Activated CD4-positive, alpha-beta T cell treated with anti-CD3 and anti-CD28 coated beads for 36 hours (primary cell): Measurements from ENCODE around the gene CYB561D2. TPM values are rescaled to one million over a fixed set of nuclear protein-coding genes. Genes with fewer than 3 reads are reported as not detected.

Experiments used
- ATAC-seq: fragments of 200-7000 bp; cut with Tn5 transposase; one replicate; pipeline ENCODE4 v1.10.0; 2021; ENCODE audit warnings: mild to moderate bottlenecking, moderate library complexity
- CTCF ChIA-PET: fragments of 350-600 bp; sonication (Branson Sonifier 250); formaldehyde crosslinking; loops from one replicate; lab custom pipeline; 2021; ENCODE audit warnings: antibody characterized with exemption; lab: Charles Lee
- POLR2A ChIA-PET: fragments of 350-600 bp; sonication (Branson Sonifier 250); formaldehyde crosslinking; loops from one replicate; lab custom pipeline; 2021; ENCODE audit warnings: antibody characterized with exemption, inconsistent platforms; lab: Charles Lee
- DNase-seq: peaks from one replicate; pipeline ENCODE4 v3.0.0-alpha.2; 2020
- H3K27ac Mint-ChIP-seq: one replicate; pipeline ENCODE4 v1.8.0; 2021; ENCODE audit warnings: mixed read lengths
- H3K27me3 Mint-ChIP-seq: one replicate; pipeline ENCODE4 v1.8.0; 2021; ENCODE audit warnings: mixed read lengths
- H3K36me3 Mint-ChIP-seq: one replicate; pipeline ENCODE4 v1.8.0; 2021; ENCODE audit warnings: low read depth, mixed read lengths
- H3K4me1 Mint-ChIP-seq: one replicate; pipeline ENCODE4 v1.8.0; 2021; ENCODE audit warnings: mixed read lengths
- H3K4me3 Mint-ChIP-seq: one replicate; pipeline ENCODE4 v1.8.0; 2021; ENCODE audit warnings: mild to moderate bottlenecking, moderate library complexity, mixed read lengths
- H3K9me3 Mint-ChIP-seq: one replicate; pipeline ENCODE4 v1.8.0; 2021; ENCODE audit warnings: low read depth, mixed read lengths
- intact Hi-C, 2 experiments: fragments of 100-400 bp; cut with DNase I in 1 of 2; cut with micrococcal nuclease in 1 of 2; formaldehyde crosslinking; loops; one replicate each; pipeline versions ENCODE4 v1.14.2 to v1.15.1; 2022 to 2024; cut with DNase I, micrococcal nuclease
- total RNA-seq, 2 experiments: library from RNA; stranded (reverse); gene quantifications; one replicate each; pipeline ENCODE4 v1.2.3, GENCODE V29; 2021

CYB561D2 gene
- total RNA-seq, 2 experiments from 2014 or later: 10.3 to 14.3 TPM

DNA sequence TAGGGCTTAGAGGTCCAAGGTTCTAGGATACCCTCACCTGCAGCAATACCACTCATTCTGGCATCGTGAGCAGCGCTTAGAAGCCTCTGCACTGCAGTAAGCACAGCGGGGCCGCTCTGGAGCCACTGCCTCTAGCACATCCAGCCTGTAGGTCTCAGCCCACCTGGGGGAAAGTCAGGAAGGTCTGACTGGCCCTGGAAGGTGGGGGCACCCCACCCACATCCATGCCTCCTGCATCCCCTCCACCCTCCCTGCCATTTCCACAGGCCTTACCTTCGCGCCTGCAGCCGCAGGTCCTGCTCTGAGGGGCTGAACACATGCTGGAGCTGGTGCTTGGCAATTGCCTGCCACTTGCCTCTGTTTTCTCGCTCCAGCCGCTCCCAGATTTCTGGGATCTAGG is 9.1 kb upstream of the CYB561D2 start:
- Mint-ChIP-seq H3K4me3 (peak overlapping the region; percentile 83), H3K27ac (no peak overlapping the region), H3K27me3 (no peaks in the 10 kb centered on the region), H3K9me3 (no peaks in the 10 kb centered on the region), H3K36me3 (peaks cover 22% of the 10 kb centered on the region), H3K4me1 (peaks cover 27% of the 10 kb centered on the region)
- POLR2A ChIA-PET: no interaction called here
- ATAC-seq: no peak
- DNase-seq: no peak
- intact Hi-C loops: no loop called here
- CTCF ChIA-PET: interaction anchor here (1.0 to 1.3 kb wide), 3 partner anchors 11 to 43 kb away, joined by 3 to 6 read pairs (median 4); partner anchors contain the start of genes HYAL3 and NAA80

- Mint-ChIP-seq H3K4me1 (peaks cover 28% of the 10 kb centered on the region), H3K36me3 (peaks cover 20% of the 10 kb centered on the region), H3K9me3 (no peaks in the 10 kb centered on the region), H3K4me3 (peak overlapping the region; percentile 83), H3K27ac (no peak overlapping the region), H3K27me3 (no peaks in the 10 kb centered on the region)
- intact Hi-C loops: no loop called here
- DNase-seq: no peak
- ChIA-PET CTCF (interaction anchor here (0.7 to 1.3 kb wide), 5 partner anchors 9 to 130 kb away, joined by 3 to 6 read pairs (median 4); partner anchors contain the start of genes HYAL3 and NAA80), POLR2A (no interaction called here)
- ATAC-seq: no peak
Observed at GRCh38 chr3:50341996-50342650, 8.5 kb upstream of the CYB561D2 start.

DNA sequence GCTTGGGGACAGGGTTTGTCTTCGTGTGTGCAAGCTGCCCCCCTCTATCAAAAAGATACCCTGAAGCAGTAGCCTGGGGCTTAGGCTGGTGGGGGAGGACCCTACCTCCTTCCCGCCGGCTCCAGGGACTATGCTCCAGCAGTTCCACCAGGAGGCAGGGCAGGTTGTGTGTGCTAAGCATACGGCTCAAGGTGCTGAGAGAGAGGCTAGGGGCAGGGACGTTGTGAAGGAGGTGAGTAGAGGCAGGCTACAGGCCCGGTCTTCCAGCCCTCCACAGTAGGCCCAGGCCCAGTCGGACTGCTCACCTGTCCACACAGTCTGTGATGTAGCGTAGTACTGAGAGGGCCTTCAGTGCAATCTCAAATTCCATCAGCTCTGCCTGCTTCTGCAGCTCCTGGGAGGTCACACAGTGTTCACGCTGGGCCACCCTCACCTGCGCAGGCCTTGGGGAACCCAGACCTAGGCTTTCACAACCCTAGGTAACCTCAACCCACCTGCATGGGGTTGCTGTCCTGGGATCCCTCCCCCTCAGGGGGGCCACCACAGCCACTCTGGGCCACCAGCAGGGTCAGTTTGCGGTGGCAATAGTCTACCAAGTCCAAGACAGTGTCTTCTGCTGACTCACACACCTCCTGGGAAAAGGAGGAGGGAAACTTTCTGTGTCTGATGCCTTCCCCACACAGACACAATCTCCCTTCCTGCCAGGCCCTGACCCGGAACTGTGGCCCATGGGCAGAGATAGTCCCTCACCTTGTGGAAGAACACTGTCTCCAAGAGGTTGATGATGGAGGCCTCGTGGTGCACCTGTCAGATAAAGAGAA is 7.6 kb upstream of the CYB561D2 start:
- no peak for DNase-seq
- peaks cover 35% of the 10 kb centered on the region for H3K4me1 Mint-ChIP-seq
- intact Hi-C loops: no loop called here
- no peaks in the 10 kb centered on the region for H3K9me3 Mint-ChIP-seq
- H3K4me3 Mint-ChIP-seq: no peak overlapping the region
- ChIA-PET CTCF (interaction anchor here (0.9 to 1.1 kb wide), 2 partner anchors 8 to 19 kb away, joined by 3 to 6 read pairs; no protein-coding TSS in a partner anchor), POLR2A (interaction anchor here (0.5 kb wide), 1 partner anchor 1258 kb away, joined by 3 read pairs; no protein-coding TSS in a partner anchor)
- H3K27ac Mint-ChIP-seq: no peak overlapping the region
- H3K27me3 Mint-ChIP-seq: no peaks in the 10 kb centered on the region
- H3K36me3 Mint-ChIP-seq: peaks cover 19% of the 10 kb centered on the region
- ATAC-seq: no peak

DNA sequence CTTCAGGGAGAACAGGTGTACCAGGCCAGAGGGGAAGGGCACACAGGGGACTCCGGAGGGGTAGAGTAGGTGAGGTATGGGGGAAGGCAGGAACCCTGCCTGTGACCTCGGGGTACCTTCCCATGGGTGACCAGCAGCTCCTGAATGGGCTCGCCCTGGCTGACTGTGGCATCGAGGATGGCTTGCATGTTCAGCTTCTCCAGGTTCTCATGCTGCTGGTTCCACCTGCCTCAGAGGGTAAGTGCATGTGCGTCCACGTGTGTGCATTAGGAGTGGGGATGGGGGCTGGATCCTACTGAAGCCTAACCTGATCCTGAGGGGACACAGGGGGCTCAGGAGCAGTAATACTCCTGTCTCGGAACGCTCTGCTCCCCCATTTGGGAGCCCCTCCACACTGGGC is 5.7 kb upstream of the CYB561D2 start:
- DNase-seq (no peak), ATAC-seq (no peak)
- Mint-ChIP-seq H3K27me3 (no peaks in the 10 kb centered on the region), H3K36me3 (peaks cover 12% of the 10 kb centered on the region), H3K4me1 (peaks cover 40% of the 10 kb centered on the region), H3K9me3 (no peaks in the 10 kb centered on the region), H3K27ac (no peak overlapping the region), H3K4me3 (no peak overlapping the region)
- ChIA-PET POLR2A (interaction anchor here (0.9 kb wide), 1 partner anchor 8 kb away, joined by 3 read pairs; no protein-coding TSS in a partner anchor), CTCF (interaction anchor here (0.6 to 1.6 kb wide), 5 partner anchors 9 to 1638 kb away, joined by 3 to 4 read pairs (median 4); no protein-coding TSS in a partner anchor)
- intact Hi-C loops: no loop called here

- Mint-ChIP-seq H3K4me3 (peak within 1 kb of the TSS; percentile 38), H3K36me3 (peaks cover 15% of the 10 kb centered on the region), H3K4me1 (peaks cover 45% of the 10 kb centered on the region), H3K9me3 (no peaks in the 10 kb centered on the region), H3K27ac (peak within 1 kb of the TSS; percentile 53), H3K27me3 (no peaks in the 10 kb centered on the region)
- ChIA-PET POLR2A (interaction anchor here (0.9 kb wide), 1 partner anchor 9 kb away, joined by 3 read pairs; no protein-coding TSS in a partner anchor), CTCF (interaction anchor here (0.6 to 1.6 kb wide), 3 partner anchors 19 to 1638 kb away, joined by 3 to 4 read pairs (median 3); no protein-coding TSS in a partner anchor)
- ATAC-seq: peak; percentile 34
- intact Hi-C loops: loop anchor here in 1 of 2 experiments (2.0 kb wide), 1 partner anchor 197 kb away; no protein-coding TSS in a partner anchor
- DNase-seq: peak; percentile 88
Observed at GRCh38 chr3:50345586-50346234, 5.0 kb upstream of the CYB561D2 start, which contains the start of gene ZMYND10. TSS of gene ZMYND10 (minus strand) at chr3:50345732. CDS start at chr3:50345579, 153 bp downstream.

- H3K27ac Mint-ChIP-seq: peak overlapping the region; percentile 66
- intact Hi-C loops: loop anchor here (1.0 to 2.0 kb wide), 2 partner anchors 195 to 196 kb away; no protein-coding TSS in a partner anchor
- POLR2A ChIA-PET: interaction anchor here (0.6 to 1.3 kb wide), 5 partner anchors 10 to 114 kb away, joined by 3 to 4 read pairs (median 3); no protein-coding TSS in a partner anchor
Observed at GRCh38 chr3:50347187-50347813, 3.4 kb upstream of the CYB561D2 start.

GRCh38 chr3:50350213-50350526 is 492 bp upstream of the CYB561D2 start:
- ChIA-PET POLR2A (interaction anchor here (0.6 to 2.7 kb wide), 10 partner anchors 9 to 395 kb away, joined by 3 to 20 read pairs (median 5); partner anchors contain the start of genes CISH, HYAL3, NAA80 and RASSF1), CTCF (interaction anchor here (0.5 to 1.9 kb wide), 13 partner anchors 10 to 268 kb away, joined by 3 to 17 read pairs (median 4); partner anchors contain the start of genes C3orf18, GNAI2, HYAL3 and NAA80)
- H3K4me1 Mint-ChIP-seq: peaks cover 51% of the 10 kb centered on the region
- H3K9me3 Mint-ChIP-seq: no peaks in the 10 kb centered on the region
- ATAC-seq (no peak), DNase-seq (no peak)
- peak overlapping the region; percentile 90 for H3K4me3 Mint-ChIP-seq
- peak overlapping the region; percentile 97 for H3K27ac Mint-ChIP-seq
- H3K36me3 Mint-ChIP-seq: peaks cover 30% of the 10 kb centered on the region
- no peaks in the 10 kb centered on the region for H3K27me3 Mint-ChIP-seq
- intact Hi-C loops: loop anchor here (1.0 to 10.0 kb wide), 12 partner anchors 13 to 1707 kb away; partner anchors contain the start of genes CISH (in 2 of the 2), HEMK1 (in 2 of the 2), IFRD2 (in 2 of the 2) and C3orf18 (in 1 of the 2)

More at GRCh38 chr3:50347187-50347813, 3.4 kb upstream of the CYB561D2 start:
- Mint-ChIP-seq H3K4me1 (peaks cover 48% of the 10 kb centered on the region), H3K4me3 (no peak overlapping the region), H3K27me3 (no peaks in the 10 kb centered on the region), H3K9me3 (no peaks in the 10 kb centered on the region), H3K36me3 (peaks cover 17% of the 10 kb centered on the region)
- CTCF ChIA-PET: interaction anchor here (0.6 to 2.5 kb wide), 12 partner anchors 10 to 1059 kb away, joined by 3 to 24 read pairs (median 4); partner anchors contain the start of gene TUSC2
- ATAC-seq (peak; percentile 9), DNase-seq (peak; percentile 85)

DNA sequence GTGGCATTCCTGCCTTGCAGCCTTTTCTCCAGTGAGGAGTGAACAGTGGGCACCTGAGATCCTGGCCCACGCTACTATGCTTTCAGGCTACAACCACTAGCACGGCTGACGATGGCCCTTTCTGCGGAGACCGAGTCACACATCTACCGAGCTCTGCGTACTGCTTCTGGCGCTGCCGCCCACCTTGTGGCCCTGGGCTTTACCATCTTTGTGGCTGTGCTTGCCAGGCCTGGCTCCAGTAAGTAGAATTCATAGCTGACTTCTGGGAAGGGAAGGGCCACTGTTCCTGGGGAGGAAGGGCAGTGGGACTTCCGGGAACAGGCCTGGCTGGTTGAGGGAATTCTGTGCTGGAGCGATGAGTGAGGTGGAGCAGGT is 648 bp downstream of the CYB561D2 start:
- peaks cover 55% of the 10 kb centered on the region for H3K4me1 Mint-ChIP-seq
- intact Hi-C loops: loop anchor here (1.0 to 10.0 kb wide), 10 partner anchors 8 to 1706 kb away; partner anchors contain the start of genes CISH (in 2 of the 2), TMEM115 (in 2 of the 2), C3orf18 (in 1 of the 2) and DCAF1 (in 1 of the 2)
- POLR2A ChIA-PET: interaction anchor here (0.5 to 2.7 kb wide), 4 partner anchors 11 to 235 kb away, joined by 3 to 20 read pairs (median 6); partner anchors contain the start of gene RASSF1
- no peaks in the 10 kb centered on the region for H3K9me3 Mint-ChIP-seq
- H3K36me3 Mint-ChIP-seq: peaks cover 31% of the 10 kb centered on the region
- H3K4me3 Mint-ChIP-seq: peak overlapping the region; percentile 90
- no peak for ATAC-seq
- DNase-seq: no peak
- H3K27me3 Mint-ChIP-seq: no peaks in the 10 kb centered on the region
- H3K27ac Mint-ChIP-seq: peak overlapping the region; percentile 80
- CTCF ChIA-PET: interaction anchor here (1.0 to 1.9 kb wide), 2 partner anchors 9 to 13 kb away, joined by 3 to 17 read pairs; no protein-coding TSS in a partner anchor

DNA sequence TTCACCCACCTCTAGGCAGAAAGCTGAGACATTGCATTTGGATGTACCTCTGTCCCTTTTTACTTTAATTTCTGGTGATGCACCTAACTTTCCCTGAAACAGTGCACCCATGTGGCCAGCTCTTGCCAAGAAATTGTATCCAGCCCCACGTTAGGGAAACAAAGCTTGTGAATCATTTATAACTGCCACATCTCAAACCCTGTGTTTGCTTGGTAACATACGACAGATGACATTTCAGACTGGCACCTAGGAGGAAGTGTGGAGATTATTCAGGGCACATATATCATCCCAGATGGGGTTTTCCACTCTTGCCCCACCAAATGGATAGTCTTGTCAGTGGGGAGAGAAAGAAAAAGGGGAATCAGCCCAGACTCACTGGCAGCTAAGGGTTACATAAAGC is 2.1 kb downstream of the CYB561D2 start:
- ATAC-seq: no peak
- POLR2A ChIA-PET: interaction anchor here (0.6 kb wide), 1 partner anchor 1141 kb away, joined by 5 read pairs; no protein-coding TSS in a partner anchor
- H3K9me3 Mint-ChIP-seq: no peaks in the 10 kb centered on the region
- DNase-seq: peak; percentile 49
- no peaks in the 10 kb centered on the region for H3K27me3 Mint-ChIP-seq
- CTCF ChIA-PET: interaction anchor here (0.7 to 1.2 kb wide), 6 partner anchors 11 to 813 kb away, joined by 3 to 6 read pairs (median 4); partner anchors contain the start of genes IFRD2 and TUSC2
- intact Hi-C loops: loop anchor here (5.0 to 10.0 kb wide), 6 partner anchors 215 to 1705 kb away; partner anchors contain the start of genes CISH (in 2 of the 2), C3orf18 (in 1 of the 2), DCAF1 (in 1 of the 2) and DUSP7 (in 1 of the 2)
- peaks cover 37% of the 10 kb centered on the region for H3K36me3 Mint-ChIP-seq
- no peak overlapping the region for H3K27ac Mint-ChIP-seq
- H3K4me3 Mint-ChIP-seq: no peak overlapping the region
- H3K4me1 Mint-ChIP-seq: peaks cover 63% of the 10 kb centered on the region
